ENCODE data around the gene RABGEF1. TPM values are rescaled to one million over a fixed set of nuclear protein-coding genes. Genes with fewer than 3 reads are reported as not detected.
"Not testable (repeated sequence)": the region's sequence is repeated elsewhere in the genome, so short reads cannot be mapped to it uniquely, and the experiment has no call there.

The RABGEF1 gene
- total RNA-seq, 4 donors from 2014 or later, result 31.0 to 35.6 (median 34.5) TPM

DNA sequence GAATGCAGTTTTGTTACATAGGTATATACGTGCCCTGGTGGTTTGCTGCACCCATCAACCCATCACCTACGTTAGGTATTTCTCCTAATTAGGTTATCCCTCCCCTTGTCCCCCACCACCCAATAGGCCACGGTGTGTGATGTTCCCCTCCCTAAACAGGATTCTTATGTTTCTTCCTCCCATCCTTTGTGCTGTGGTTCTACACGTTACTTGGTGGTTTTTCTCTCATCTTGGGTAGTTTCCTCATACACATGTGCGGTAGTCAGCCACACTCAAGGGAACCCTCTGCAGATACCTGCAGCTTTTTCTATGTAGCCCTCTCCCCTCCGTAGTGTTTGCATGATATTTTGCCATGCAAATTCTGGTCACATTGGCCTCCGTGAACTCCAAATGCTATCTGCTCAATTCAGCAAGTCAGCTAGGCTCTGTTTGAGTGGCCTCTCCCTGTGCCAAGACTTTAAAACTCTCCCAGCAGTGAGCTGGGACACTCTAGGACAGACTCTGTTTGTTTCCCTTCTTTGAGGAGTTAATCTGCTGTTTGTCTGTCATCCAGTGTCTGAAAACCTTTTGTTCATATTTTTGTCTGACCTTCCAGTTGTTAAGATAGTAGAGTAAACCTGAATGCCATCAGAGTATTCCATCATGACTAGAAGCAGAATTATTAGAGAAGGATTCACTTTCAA is 41.0 kb downstream of the RABGEF1 start:
- peaks cover 0 to 60% (median 0%) of the 10 kb centered on the region in 3 donors for H3K36me3 ChIP-seq
- no peak for TF ChIP-seq POLR2A (IDR thresholded peaks at IDR 0.05)
- TF ChIP-seq, protein P1, sequence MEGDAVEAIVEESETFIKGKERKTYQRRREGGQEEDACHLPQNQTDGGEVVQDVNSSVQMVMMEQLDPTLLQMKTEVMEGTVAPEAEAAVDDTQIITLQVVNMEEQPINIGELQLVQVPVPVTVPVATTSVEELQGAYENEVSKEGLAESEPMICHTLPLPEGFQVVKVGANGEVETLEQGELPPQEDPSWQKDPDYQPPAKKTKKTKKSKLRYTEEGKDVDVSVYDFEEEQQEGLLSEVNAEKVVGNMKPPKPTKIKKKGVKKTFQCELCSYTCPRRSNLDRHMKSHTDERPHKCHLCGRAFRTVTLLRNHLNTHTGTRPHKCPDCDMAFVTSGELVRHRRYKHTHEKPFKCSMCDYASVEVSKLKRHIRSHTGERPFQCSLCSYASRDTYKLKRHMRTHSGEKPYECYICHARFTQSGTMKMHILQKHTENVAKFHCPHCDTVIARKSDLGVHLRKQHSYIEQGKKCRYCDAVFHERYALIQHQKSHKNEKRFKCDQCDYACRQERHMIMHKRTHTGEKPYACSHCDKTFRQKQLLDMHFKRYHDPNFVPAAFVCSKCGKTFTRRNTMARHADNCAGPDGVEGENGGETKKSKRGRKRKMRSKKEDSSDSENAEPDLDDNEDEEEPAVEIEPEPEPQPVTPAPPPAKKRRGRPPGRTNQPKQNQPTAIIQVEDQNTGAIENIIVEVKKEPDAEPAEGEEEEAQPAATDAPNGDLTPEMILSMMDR (IDR thresholded peaks at IDR 0.05), result no peak
- TF ChIP-seq EP300 (IDR thresholded peaks at IDR 0.05), result no peak

DNA sequence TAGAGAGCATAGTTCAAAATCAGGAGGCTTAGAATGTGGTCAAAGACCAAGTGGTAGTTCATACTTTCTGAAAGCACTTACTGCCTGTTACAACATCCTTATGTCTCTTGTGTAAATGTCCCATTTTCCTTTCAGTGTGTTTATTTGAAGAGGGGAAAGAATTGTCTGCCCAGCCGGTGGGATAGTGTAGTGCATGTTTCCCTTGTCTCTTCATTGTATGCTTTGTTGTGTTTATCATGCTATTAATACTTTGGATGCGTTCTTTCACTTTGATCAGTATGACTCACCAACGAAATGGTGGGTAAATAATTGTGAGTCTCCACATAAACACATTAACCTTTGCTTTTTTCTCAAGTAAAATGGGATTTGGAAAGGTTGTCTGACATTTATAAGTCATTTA is 42.3 kb downstream of the RABGEF1 start:
- H3K9me3 ChIP-seq; H3K27ac ChIP-seq; H3K4me3 ChIP-seq; H3K27me3 ChIP-seq; DNase-seq (ENCODE audit: low spot score in 2 of 2); H3K4me1 ChIP-seq: not testable (repeated sequence)
- 55 to 59% methylated on average over 3 of the region's 3 CpGs for WGBS, 2 donors
- peaks cover 0 to 66% (median 0%) of the 10 kb centered on the region in 3 donors for H3K36me3 ChIP-seq

More for the DNA sequence above, 41.0 kb downstream of the RABGEF1 start:
- Histone ChIP-seq H3K27me3 (no peaks in the 10 kb centered on the region), H3K4me1 (peaks cover 0 to 3% (median 0%) of the 10 kb centered on the region in 4 donors), H3K4me3 (no peak overlapping the region), H3K27ac (no peak overlapping the region), H3K9me3 (no peaks in the 10 kb centered on the region)
- no peak for DNase-seq (ENCODE audit: low spot score in 2 of 2)
- 75 to 83% methylated on average over 7 of the region's 7 CpGs for WGBS, 2 donors

DNA sequence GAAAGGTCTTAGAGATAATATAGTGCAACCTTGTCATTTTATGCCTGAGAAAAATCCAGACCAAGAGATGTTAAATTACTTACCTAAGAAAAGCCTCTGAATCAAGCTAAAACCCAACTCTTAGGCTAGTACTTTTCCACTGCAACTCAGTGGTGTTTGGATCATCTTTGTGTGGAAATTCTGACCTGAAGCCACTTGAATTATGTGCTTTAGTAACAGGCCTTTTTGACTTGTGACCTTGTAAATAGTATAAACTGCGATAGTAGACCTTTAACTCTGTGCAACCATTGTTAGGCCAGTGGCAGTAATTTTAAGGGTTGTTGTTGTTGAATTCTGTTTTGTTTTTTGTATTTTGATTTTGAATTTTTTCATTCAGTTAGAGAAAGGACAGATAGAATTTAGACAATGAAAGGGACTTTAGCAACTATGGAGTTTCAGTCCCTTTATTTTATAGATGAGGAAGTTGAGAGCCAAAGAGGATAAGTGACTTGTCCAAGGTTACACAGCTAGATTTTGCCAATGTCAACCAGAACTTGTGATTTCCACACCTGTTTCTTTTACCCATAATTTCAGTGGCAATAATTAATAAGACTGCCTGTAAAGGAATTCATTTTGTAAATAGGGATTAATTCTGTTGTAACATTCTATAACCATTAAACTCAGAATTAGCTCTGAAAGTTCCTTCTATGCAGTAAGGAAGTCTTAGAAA is 43.5 kb downstream of the RABGEF1 start:
- peaks cover 0 to 70% (median 0%) of the 10 kb centered on the region in 3 donors for H3K36me3 ChIP-seq
- 48 to 57% methylated on average over 1 of the region's 1 CpG for WGBS, 2 donors

DNA sequence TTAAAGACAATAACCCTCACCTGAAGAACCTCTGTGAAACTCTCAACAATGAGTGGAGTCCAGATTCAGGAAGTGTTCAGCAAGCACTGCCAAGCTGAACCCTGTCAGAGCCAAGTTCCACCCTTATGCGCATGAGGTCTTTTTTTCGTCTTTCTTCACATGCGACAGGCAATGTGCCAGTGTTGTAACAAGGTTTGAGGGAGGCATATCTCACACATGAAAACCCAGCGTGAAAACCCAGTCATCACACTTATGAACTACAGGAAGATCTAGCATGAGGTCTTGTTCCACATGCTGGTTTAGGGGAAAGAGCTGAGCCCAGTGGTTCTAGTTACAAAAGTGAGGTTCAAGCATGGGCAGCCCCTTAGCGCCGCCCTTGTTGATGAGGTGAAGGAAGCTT is 49.7 kb downstream of the RABGEF1 start:
- no peak for TF ChIP-seq POLR2A (IDR thresholded peaks at IDR 0.05)
- no peak for TF ChIP-seq EP300 (IDR thresholded peaks at IDR 0.05)
- TF ChIP-seq, protein P1 (IDR thresholded peaks at IDR 0.05), result no peak
- H3K4me3 ChIP-seq, result no peak overlapping the region
- no peak for DNase-seq (ENCODE audit: low spot score in 2 of 2)
- H3K27ac ChIP-seq, result no peak overlapping the region
- H3K27me3 ChIP-seq, result no peaks in the 10 kb centered on the region
- WGBS, 2 donors, result 93% methylated on average over 6 of the region's 6 CpGs
- H3K36me3 ChIP-seq, result peaks cover 0 to 84% (median 0%) of the 10 kb centered on the region in 3 donors
- H3K4me1 ChIP-seq, result no peaks in the 10 kb centered on the region
- no peaks in the 10 kb centered on the region for H3K9me3 ChIP-seq

More for the DNA sequence above, 43.5 kb downstream of the RABGEF1 start:
- not testable (repeated sequence) for H3K9me3 ChIP-seq; H3K27ac ChIP-seq; H3K4me1 ChIP-seq; H3K27me3 ChIP-seq; H3K4me3 ChIP-seq; DNase-seq (ENCODE audit: low spot score in 2 of 2)

DNA sequence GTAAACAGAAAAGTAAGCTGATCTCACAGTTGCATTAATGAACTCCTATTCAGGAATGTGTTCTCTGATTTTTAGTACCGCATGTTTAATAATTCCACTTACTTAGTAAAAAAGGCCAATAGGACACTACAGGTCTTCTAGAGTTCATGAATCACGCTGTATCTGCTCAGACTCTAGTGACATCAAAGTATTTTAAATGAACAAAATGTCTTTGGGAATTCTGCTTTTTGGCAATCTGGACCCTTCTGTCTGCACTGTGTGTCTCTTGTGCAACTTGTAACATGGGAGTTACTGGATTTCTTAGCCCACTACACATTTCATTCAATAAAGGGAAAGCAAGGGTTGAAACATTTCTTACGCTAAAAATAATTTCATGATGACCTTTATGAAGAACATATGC is 50.2 kb downstream of the RABGEF1 start:
- WGBS, 2 donors, result 90 to 91% methylated on average over 3 of the region's 3 CpGs
- Histone ChIP-seq H3K9me3 (no peaks in the 10 kb centered on the region), H3K4me1 (no peaks in the 10 kb centered on the region), H3K27me3 (no peaks in the 10 kb centered on the region), H3K27ac (no peak overlapping the region), H3K36me3 (peaks cover 0 to 84% (median 0%) of the 10 kb centered on the region in 3 donors), H3K4me3 (no peak overlapping the region)
- no peak for DNase-seq (ENCODE audit: low spot score in 2 of 2)
- TF ChIP-seq POLR2A (IDR thresholded peaks at IDR 0.05), result no peak
- TF ChIP-seq, protein P1 (IDR thresholded peaks at IDR 0.05), result no peak
- TF ChIP-seq EP300 (IDR thresholded peaks at IDR 0.05), result no peak

DNA sequence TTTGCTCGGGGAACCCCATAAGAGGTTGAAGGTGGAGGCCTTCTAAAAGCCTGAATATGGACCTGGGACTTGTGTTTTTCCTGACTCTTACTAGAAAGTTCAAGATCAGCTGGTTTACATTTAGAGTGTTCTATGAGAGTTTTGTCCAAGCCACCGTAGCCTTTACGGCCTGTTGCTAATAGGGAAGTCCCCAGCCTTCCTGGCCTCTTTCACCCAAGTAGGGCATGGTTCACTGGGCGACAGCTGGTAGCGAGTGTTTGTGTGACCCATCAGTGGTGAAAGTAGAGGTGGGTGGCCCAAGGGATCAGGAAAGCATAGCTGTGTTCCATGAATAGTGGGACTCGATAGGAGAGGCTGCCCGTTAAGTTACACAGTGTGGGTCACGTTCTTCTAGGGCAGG is 60.1 kb downstream of the RABGEF1 start:
- WGBS, 2 donors, result 87 to 88% methylated on average over 8 of the region's 8 CpGs
- Histone ChIP-seq H3K4me1 (peaks cover 0 to 8% (median 0%) of the 10 kb centered on the region in 4 donors), H3K27me3 (no peaks in the 10 kb centered on the region), H3K27ac (no peak overlapping the region), H3K4me3 (no peak overlapping the region), H3K36me3 (peaks cover 0 to 91% (median 12%) of the 10 kb centered on the region in 3 donors), H3K9me3 (no peaks in the 10 kb centered on the region)
- TF ChIP-seq, protein P1 (IDR thresholded peaks at IDR 0.05), result no peak
- TF ChIP-seq EP300 (IDR thresholded peaks at IDR 0.05), result no peak
- TF ChIP-seq POLR2A (IDR thresholded peaks at IDR 0.05), result no peak
- DNase-seq (ENCODE audit: low spot score in 2 of 2), result no peak
